A673 (cell line): Measurements from ENCODE around the gene CDC6.

ENCODE experiments used
- CTCF ChIP-seq: fragments of 300-800, 200-600 bp; sonication (generic); conservative IDR thresholded peaks from 2 replicates; pipeline ENCODE4 v1.5.1; 2017; ENCODE audit warnings: low read depth, mild to moderate bottlenecking, antibody characterized with exemption, low read length, moderate library complexity, mixed read lengths
- EZH2 ChIP-seq: fragments of 200-600 bp; sonication (generic); IDR thresholded peaks from 2 replicates; pipeline ENCODE4 v1.6.1; 2017; ENCODE audit warnings: borderline replicate concordance, low read depth, mild to moderate bottlenecking, mixed read lengths, antibody characterized with exemption, low read length; ENCODE audit not compliant: poor library complexity, severe bottlenecking

- TF ChIP-seq CTCF = no peak
- no peak for TF ChIP-seq EZH2
These were observed 47.9 kb downstream of the CDC6 start for GRCh38 chr17:40335620-40336019.
